GM19438 (cell line): ENCODE results near the gene CBR1.
A peak's percentile ranks its signal among the peaks of the same experiment; 100 is the strongest.
"Not testable (repeated sequence)": the region's sequence is repeated elsewhere in the genome, so short reads cannot be mapped to it uniquely, and the experiment has no call there.

ENCODE experiments used
- ATAC-seq: cut with Tn5 transposase; IDR thresholded peaks from one replicate; pipeline ENCODE4 v1.9.1; 2021; ENCODE audit warnings: low read depth; ENCODE audit not compliant: unreplicated experiment

The CBR1 gene

GRCh38 chr21:36047139-36047538, 22.7 kb upstream of the CBR1 start:
- ATAC-seq: no peak

DNA sequence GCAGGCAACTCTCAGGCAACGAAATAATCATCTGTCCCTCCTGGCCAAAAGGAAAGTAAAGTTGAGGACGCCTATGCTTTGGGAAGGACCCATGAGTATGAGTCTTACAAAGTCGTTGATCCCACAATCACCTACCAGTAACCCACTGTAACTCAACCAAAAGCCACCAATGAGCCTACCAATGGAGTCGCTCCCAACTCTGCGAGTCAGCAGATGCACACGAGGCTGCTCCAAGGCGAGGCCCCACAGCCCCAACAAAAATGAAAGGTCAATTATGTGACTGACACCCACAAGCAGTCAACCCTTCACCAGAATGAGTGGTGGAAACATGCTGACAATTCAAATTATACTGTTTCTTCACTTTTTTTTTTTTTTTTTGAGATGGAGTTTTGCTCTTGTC, 21.5 kb upstream of the CBR1 start:
- ATAC-seq: no peak

GRCh38 chr21:36052860-36053714, 16.7 kb upstream of the CBR1 start:
- no peak for ATAC-seq

DNA sequence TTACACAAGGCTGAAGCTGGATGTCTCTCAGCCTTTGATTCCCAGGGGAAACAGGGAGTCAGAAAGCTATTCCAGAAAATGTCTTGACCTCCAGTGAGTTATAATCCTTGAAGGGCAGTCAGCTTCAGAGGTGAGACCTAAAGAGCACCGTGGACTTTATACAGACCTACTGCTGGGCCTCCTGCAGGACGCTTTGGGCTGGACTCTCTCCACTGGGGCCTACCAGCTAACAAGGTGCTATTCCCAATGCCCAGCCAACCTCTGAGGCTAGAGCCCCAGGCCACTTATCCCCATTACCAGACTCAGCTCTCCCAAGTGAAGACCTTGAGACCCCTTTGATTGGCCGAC, 16.1 kb upstream of the CBR1 start:
- no peak for ATAC-seq

DNA sequence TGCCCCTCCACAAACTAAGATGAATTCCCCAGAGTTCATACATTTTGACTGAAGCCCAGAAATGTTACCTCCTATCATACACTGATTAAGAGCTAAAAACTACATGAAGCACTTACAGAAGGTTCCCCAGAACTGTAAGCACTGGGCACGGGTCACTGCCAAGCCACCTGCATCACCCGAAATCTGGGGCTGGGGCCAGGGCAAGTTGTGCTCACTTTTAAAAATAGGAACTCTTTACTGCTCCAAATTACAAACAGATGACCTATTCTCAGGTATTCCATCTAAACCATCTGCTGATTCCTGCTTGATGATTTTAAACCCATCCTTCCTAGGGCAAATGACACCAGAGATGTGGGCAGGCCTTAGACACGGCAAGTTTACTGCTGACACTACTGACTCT, 14.3 kb upstream of the CBR1 start:
- no peak for ATAC-seq

DNA sequence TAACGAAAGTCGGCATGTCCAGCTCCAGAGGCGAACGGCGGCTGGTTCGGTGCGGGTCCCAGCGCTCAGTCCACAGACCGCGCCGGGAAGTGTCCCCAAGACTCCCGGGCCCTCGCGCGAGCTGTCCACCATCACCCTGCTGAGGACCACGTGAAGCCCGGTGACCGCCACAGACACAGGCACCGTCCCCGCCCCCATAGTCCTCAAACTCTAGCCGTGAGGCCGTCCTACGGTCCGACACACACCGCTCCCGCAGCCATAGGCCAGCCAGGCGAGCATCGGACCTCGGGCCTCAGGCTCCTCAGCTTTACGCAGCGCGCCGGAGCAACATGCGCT, 10.0 kb upstream of the CBR1 start:
- ATAC-seq: peak; percentile 38

DNA sequence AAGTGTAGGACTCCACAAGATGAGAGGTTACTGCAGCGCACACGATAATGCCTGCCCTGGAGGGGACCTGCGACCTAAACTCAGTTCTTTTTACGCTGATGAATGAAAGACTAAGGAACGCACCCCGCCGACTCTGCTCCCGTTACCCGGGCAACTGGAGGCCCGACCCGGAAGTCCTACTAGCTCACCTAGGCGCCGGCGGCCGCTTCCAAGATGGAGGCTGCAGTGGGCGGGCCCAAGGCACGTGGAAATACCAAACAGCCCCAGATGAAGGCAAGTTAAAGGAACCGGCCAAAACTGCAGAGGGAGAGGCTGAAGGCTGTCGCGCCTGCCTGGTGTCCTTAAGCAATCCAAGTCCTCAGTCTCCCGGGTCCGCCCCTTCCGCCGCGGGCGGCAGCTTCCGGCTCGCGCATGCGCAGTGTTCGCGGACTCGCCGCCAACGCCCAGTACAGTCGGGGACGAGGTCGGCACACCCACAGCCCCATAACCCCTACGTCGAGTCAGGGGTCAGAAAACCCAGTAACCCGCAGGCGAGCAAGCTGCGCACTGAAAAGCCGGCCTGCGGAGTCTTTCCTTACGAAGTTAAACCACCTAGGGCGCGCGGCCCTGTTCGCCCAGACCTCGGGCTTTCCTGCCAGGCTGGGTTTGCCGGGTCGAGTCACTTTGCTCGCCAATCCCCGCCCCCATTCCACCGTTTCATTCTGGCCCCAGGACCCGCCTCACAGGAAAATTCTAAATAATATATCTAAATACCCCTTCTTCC, 9.5 kb upstream of the CBR1 start, which contains the start of gene SETD4:
Gene SETD4, minus strand, starts transcription at position 368 of the 763 bp plus-strand sequence. CDS start 1,638 bp downstream, outside the sequence.
- ATAC-seq: peak; percentile 88

- no peak for ATAC-seq
These were observed 8.4 kb upstream of the CBR1 start for GRCh38 chr21:36061445-36061844.

GRCh38 chr21:36063375-36064084, 6.3 kb upstream of the CBR1 start:
- ATAC-seq: no peak

DNA sequence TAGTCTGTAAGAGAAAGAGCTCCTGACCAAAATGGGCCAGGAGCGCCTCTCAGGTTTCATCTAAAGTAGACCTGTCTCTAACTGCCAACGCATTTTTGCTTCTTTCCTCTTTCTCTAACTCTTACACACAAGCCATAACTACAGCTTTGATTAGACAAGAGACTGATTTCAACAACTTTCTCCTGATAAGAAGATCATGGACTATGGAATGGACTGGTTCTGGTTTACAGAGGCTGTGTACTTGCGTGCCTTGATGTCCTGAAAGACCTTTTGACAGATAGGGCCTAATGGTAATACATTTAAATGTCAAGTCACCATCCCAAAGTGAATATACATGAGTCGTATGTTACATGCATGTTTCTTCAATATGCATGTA, 5.8 kb upstream of the CBR1 start:
- no peak for ATAC-seq

GRCh38 chr21:36065497-36066036, 4.3 kb upstream of the CBR1 start:
- ATAC-seq: no peak

DNA sequence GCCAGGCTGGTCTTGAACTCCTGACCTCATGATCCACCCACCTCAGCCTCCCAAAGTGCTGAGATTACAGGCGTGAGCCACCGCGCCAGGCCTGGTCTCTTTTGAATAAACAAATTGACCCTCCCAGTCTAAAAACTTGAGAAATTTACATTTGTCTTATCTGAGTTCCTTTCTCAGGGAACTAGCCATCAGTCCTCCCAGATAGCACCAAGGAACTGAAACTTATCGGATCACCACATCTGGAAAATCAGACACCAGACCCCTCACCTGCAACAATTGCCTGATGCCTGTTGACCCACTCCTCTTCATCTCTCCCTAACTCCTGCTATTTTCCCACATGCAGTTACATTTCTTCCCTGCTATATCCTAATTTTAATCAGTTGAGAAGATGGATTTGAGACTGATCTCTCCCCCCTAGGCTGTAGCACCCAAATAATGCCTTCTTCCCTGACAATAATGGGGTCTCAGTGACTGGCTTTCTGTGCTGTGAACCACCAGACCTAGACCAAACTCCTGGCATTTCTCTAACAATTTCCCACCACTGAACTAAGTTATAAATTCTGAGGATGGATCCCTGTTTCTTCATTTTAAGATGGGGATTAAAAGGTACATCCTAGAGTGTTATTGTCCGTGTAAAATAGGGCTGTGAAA, 951 bp upstream of the CBR1 start:
- no peak for ATAC-seq

- ATAC-seq: no peak
These were observed 1.2 kb downstream of the CBR1 start for GRCh38 chr21:36070999-36071398.

- no peak for ATAC-seq
These were observed 2.8 kb downstream of the CBR1 start for GRCh38 chr21:36072453-36073162.

DNA sequence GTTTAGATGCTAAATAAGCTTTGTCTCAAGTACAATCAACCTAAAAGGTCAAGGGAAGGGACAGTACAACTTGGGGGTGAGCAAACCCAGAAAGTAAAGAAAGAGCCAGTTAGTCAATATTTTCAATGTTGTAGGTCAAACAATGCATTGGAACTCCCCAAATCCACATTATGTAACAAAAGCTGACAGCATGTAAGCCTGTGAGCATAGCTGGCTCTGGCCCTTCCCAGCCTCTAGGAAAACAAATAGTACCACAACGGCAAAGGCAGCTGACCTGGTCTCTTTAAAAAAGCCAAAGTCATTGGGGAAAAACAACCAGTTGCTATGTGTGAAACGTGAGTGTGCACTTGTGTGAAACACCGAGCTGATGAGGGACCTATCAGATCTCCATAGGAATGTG, 3.4 kb downstream of the CBR1 start:
- no peak for ATAC-seq

DNA sequence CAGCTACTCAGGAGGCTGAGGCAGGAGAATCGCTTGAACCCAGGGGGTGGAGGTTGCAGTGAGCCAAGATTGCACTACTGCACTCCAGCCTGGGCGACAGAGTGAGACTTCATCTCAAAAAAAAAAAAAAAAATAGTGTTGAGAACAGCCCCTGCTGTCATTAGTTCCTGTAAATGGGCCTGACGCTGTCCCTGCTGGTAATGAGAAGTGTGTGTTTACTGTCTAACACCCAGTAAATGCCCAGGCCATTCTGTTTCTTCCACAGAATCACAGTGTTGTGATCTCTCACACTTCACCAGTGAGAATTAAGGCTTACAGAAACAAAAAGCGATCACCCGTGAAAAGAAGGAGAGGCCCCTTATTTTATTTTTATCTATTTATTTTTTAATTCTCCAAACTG, 4.1 kb downstream of the CBR1 start:
- ATAC-seq: not testable (repeated sequence)

DNA sequence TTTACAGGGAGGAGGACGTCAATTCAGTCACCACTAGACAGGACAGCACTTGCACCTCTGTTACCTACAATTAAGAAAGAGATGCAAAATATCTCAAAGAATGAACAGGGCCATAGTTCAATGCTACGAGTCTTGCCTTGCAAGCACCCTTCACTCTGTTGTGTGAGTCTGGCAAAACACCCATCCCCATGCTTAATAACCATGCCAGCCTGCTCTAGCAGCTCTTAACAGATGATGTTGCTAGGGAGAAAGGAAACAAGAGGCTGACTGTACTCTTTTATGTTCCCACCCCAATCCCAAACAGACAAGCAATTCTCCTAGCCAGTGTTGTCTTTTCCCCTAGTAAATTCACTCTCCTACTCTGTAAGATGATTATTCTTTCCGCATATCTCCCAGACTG, 5.3 kb downstream of the CBR1 start:
- no peak for ATAC-seq

GRCh38 chr21:36075953-36076352, 6.1 kb downstream of the CBR1 start:
- no peak for ATAC-seq

- no peak for ATAC-seq
These were observed 7.2 kb downstream of the CBR1 start for GRCh38 chr21:36076878-36077655.
